SU-DHL-6 (cell line): ENCODE measurements around the gene GEMIN4.

Source experiments
- CTCF ChIP-seq: fragments of 200-600 bp; sonication (generic); IDR thresholded peaks from one replicate; pipeline ENCODE4 v1.5.1; 2017; ENCODE audit warnings: antibody characterized with exemption, mild to moderate bottlenecking, low read length, moderate library complexity; ENCODE audit not compliant: insufficient read depth, poor library complexity, severe bottlenecking
- EZH2phosphoT487 ChIP-seq: fragments of 200-600 bp; sonication (generic), shearing (Covaris generic); conservative IDR thresholded peaks from 2 replicates; pipeline ENCODE4 v1.6.1; 2018; ENCODE audit warnings: mild to moderate bottlenecking, antibody characterized with exemption, low read length, moderate library complexity, mixed read lengths

GRCh38 chr17:700504-701094 lies 51.5 kb downstream of the GEMIN4 start:
- TF ChIP-seq CTCF (peak; percentile 58), EZH2phosphoT487 (no peak)
